OCI-LY1 (cell line): ENCODE results near the gene POLR1H.

Experiments
- H2AFZ ChIP-seq: fragments of 200-600 bp; sonication (generic), shearing (Covaris generic); 2 replicates; pipeline ENCODE4 v1.6.0; 2014; ENCODE audit warnings: antibody characterized with exemption, mild to moderate bottlenecking, low read length
- H3F3A ChIP-seq: fragments of 200-600 bp; sonication (generic), shearing (Covaris generic); 2 replicates; pipeline ENCODE4 v1.6.0; 2014; ENCODE audit warnings: mild to moderate bottlenecking, antibody characterized with exemption, low read length, moderate library complexity; ENCODE audit not compliant: insufficient read depth
- H3K27ac ChIP-seq: fragments of 200-600 bp; sonication (generic); 2 replicates; pipeline ENCODE4 v1.5.1; 2014; ENCODE audit warnings: low read length, mixed run types, mild to moderate bottlenecking, low read depth; ENCODE audit not compliant: poor library complexity, severe bottlenecking
- H3K27me3 ChIP-seq: fragments of 200-600 bp; sonication (generic); 2 replicates; pipeline ENCODE4 v1.6.0; 2014; ENCODE audit warnings: antibody characterized with exemption, mild to moderate bottlenecking, low read length, moderate library complexity; ENCODE audit not compliant: insufficient read depth
- H3K36me3 ChIP-seq: fragments of 200-600 bp; sonication (generic); 2 replicates; pipeline ENCODE4 v1.6.1; 2014; ENCODE audit warnings: mild to moderate bottlenecking, antibody characterized with exemption, low read length, moderate library complexity, mixed read lengths; ENCODE audit not compliant: insufficient read depth
- H3K4me1 ChIP-seq: fragments of 200-600 bp; sonication (generic); 2 replicates; pipeline ENCODE4 v1.5.1; 2014; ENCODE audit warnings: mild to moderate bottlenecking, low read length, moderate library complexity; ENCODE audit not compliant: insufficient read depth, severe bottlenecking
- H3K4me2 ChIP-seq: fragments of 200-600 bp; sonication (generic), shearing (Covaris generic); 2 replicates; pipeline ENCODE4 v1.6.1; 2014; ENCODE audit warnings: low read length
- H3K4me3 ChIP-seq: fragments of 200-600 bp; sonication (generic); 2 replicates; pipeline ENCODE4 v1.5.1; 2014; ENCODE audit warnings: low read length, low read depth, mild to moderate bottlenecking, mixed read lengths; ENCODE audit not compliant: poor library complexity, severe bottlenecking
- H3K79me2 ChIP-seq: fragments of 200-600 bp; shearing (Covaris generic); 2 replicates; pipeline ENCODE4 v1.6.1; 2016; ENCODE audit warnings: mixed run types, low read length, mixed read lengths; ENCODE audit not compliant: insufficient read depth
- H3K9ac ChIP-seq: fragments of 200-600 bp; sonication (generic), shearing (Covaris generic); 2 replicates; pipeline ENCODE4 v1.6.1; 2014; ENCODE audit warnings: mild to moderate bottlenecking, low read length, mixed read lengths
- H3K9me2 ChIP-seq: fragments of 200-600 bp; sonication (generic), shearing (Covaris generic); 2 replicates; pipeline ENCODE4 v1.6.1; 2014; ENCODE audit warnings: low read depth, mild to moderate bottlenecking, low read length, mixed read lengths
- H3K9me3 ChIP-seq: fragments of 200-600 bp; shearing (Covaris generic); 2 replicates; pipeline ENCODE4 v1.6.1; 2014; ENCODE audit warnings: low read length, mixed read lengths
- H4K20me1 ChIP-seq: fragments of 200-600 bp; sonication (generic), shearing (Covaris generic); 2 replicates; pipeline ENCODE4 v1.6.0; 2016; ENCODE audit warnings: mild to moderate bottlenecking, low read length; ENCODE audit not compliant: insufficient read depth
- EZH2 ChIP-seq: fragments of 200-600 bp; sonication (generic), shearing (Covaris generic); IDR thresholded peaks from 2 replicates; pipeline ENCODE4 v1.8.0; 2017; ENCODE audit warnings: borderline replicate concordance, mixed run types, mild to moderate bottlenecking, antibody characterized with exemption, low read length, moderate library complexity, mixed read lengths
- TF ChIP-seq, protein P1 (sequence below): fragments of 200-600 bp; sonication (generic), shearing (Covaris generic); IDR thresholded peaks from 2 replicates; pipeline ENCODE4 v1.5.1; 2017; ENCODE audit warnings: mild to moderate bottlenecking, antibody characterized with exemption, low read length, moderate library complexity, mixed read lengths

POLR1H gene

DNA sequence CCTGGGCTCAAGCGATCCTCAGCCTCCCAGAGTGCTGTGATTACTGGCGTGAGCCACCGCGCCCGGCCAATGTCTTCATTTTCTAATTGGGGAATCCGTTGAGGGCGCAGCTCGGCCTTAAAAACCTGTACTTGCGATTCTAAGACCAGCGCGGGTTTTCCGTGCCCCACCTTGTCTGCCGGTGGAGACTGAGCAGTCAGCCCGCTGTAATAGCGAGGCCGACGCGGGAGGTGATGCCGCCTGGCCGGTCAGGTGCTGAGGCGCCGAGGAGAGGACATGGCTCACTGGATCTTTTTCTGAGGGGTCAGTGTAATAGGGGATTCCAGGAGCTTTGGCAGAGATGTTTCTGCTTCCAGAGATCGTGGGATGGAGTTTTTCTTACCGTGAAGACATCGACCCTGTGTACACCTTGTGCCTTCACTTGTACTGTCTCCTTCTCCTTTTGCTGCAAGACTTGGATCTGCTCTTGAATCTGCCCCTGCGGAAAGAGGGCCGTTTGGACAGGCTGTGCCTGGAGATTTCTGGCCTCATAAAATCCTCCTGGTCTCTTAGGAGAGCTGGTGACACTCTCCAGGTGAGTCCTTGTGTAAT lies 50.3 kb downstream of the POLR1H start:
- Histone ChIP-seq H3K27ac (no peak overlapping the region), H3K9me2 (no peaks in the 10 kb centered on the region), H3K79me2 (no peaks in the 10 kb centered on the region), H2AFZ (no peak overlapping the region), H3F3A (no peaks in the 10 kb centered on the region), H4K20me1 (no peaks in the 10 kb centered on the region), H3K36me3 (no peaks in the 10 kb centered on the region), H3K4me2 (no peak overlapping the region), H3K9ac (no peak overlapping the region), H3K4me3 (no peak overlapping the region), H3K4me1 (no peaks in the 10 kb centered on the region), H3K27me3 (no peaks in the 10 kb centered on the region), H3K9me3 (no peaks in the 10 kb centered on the region)
- TF ChIP-seq EZH2: no peak
- TF ChIP-seq, protein P1, sequence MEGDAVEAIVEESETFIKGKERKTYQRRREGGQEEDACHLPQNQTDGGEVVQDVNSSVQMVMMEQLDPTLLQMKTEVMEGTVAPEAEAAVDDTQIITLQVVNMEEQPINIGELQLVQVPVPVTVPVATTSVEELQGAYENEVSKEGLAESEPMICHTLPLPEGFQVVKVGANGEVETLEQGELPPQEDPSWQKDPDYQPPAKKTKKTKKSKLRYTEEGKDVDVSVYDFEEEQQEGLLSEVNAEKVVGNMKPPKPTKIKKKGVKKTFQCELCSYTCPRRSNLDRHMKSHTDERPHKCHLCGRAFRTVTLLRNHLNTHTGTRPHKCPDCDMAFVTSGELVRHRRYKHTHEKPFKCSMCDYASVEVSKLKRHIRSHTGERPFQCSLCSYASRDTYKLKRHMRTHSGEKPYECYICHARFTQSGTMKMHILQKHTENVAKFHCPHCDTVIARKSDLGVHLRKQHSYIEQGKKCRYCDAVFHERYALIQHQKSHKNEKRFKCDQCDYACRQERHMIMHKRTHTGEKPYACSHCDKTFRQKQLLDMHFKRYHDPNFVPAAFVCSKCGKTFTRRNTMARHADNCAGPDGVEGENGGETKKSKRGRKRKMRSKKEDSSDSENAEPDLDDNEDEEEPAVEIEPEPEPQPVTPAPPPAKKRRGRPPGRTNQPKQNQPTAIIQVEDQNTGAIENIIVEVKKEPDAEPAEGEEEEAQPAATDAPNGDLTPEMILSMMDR: no peak

DNA sequence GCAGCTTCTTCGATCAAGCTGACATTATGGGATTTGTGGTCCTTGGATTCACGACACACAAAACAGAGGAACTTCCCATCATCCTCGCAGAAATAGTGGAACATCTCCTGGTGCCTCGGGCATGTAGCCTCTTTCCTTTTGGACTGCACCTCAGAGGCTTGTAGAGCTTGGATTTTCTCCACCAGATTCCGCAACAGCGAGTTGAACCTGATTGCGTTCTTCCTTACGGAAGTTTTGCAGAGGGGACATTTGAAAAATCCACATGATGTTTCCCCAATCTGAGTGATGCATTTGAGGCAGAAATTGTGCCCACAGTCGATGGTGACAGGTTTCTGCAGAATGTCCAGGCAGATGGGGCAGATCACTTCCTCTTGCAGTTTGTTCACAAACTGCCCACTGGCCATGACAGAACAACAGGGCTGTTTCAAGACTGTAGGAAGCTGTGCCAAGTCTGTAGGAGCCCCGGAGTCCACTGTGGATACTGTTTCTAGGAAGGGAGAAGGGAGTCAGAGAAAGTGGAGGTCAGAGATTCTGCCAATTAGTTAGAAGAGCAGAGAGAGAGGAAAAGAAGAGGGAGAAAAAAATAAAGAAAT lies 51.4 kb downstream of the POLR1H start:
- no peaks in the 10 kb centered on the region for H3K27me3 ChIP-seq

DNA sequence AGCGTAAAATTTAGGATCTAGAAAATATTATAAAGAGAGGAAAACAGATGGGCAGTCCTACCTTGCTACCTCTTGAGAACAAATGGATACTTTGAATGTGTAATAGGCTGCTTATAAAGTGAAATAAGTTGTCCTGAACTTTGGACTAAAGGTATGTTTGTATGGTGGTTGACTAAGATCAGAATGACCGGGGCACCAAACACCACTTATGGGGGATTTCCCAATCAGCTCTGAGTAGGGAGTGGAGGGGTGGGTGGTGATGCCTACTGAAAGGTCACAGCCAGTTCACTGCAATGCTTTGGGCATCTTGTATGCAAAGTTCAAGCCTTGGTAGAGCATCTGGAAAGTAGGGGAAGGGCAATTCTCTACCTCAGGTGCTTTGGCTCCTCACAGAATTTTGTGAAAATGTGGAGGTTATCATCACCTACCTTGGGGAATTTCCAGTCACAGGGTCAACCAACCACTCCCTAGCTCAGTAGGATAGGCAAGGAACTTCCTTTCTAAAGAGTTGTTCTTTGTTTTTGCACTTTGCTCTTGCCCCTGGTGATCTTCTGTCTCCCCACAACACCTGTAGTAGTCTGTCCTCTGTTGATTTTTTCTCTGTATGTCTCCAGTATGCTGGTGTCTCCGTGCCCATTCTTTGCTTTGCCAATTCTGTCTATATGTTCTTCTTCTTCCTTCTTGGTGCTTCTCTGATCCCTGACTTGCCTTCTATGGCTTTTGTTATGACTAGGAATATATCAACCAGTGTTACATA lies 52.1 kb downstream of the POLR1H start, which contains the start of gene TRIM31:
TRIM31 (minus strand) TSS at position 88 of the 757 bp plus-strand sequence. CDS start 285 bp downstream, outside the sequence.
- Histone ChIP-seq H3K4me2 (no peak within 1 kb of the TSS), H3K4me1 (no peaks in the 10 kb centered on the region), H2AFZ (no peak within 1 kb of the TSS), H4K20me1 (no peaks in the 10 kb centered on the region), H3K79me2 (no peaks in the 10 kb centered on the region), H3K27ac (no peak within 1 kb of the TSS), H3K9me2 (no peaks in the 10 kb centered on the region), H3K9ac (no peak within 1 kb of the TSS), H3K27me3 (no peaks in the 10 kb centered on the region), H3F3A (no peaks in the 10 kb centered on the region), H3K4me3 (no peak within 1 kb of the TSS), H3K36me3 (no peaks in the 10 kb centered on the region), H3K9me3 (no peaks in the 10 kb centered on the region)
- no peak for TF ChIP-seq EZH2
- TF ChIP-seq, protein P1: no peak

More for the DNA sequence above, 51.4 kb downstream of the POLR1H start:
- no peaks in the 10 kb centered on the region for H4K20me1 ChIP-seq
- no peaks in the 10 kb centered on the region for H3K9me3 ChIP-seq
- no peaks in the 10 kb centered on the region for H3F3A ChIP-seq
- no peaks in the 10 kb centered on the region for H3K79me2 ChIP-seq
- H3K9ac ChIP-seq: no peak overlapping the region
- H3K4me1 ChIP-seq: no peaks in the 10 kb centered on the region
- no peak overlapping the region for H3K4me2 ChIP-seq
- H3K4me3 ChIP-seq: no peak overlapping the region
- H3K9me2 ChIP-seq: no peaks in the 10 kb centered on the region
- TF ChIP-seq, protein P1: no peak
- TF ChIP-seq EZH2: no peak
- no peak overlapping the region for H3K27ac ChIP-seq
- H2AFZ ChIP-seq: no peak overlapping the region
- no peaks in the 10 kb centered on the region for H3K36me3 ChIP-seq
